Activated naive CD4-positive, alpha-beta T cell treated with anti-CD3 and anti-CD28 coated beads for 36 hours (primary cell): Measurements from ENCODE around the gene THEMIS. TPM values are rescaled to one million over a fixed set of nuclear protein-coding genes. Genes with fewer than 3 reads are reported as not detected.
A peak's percentile ranks its signal among the peaks of the same experiment; 100 is the strongest.

ENCODE experiments used
- CTCF ChIA-PET: fragments of 350-600 bp; sonication (Branson Sonifier 250); formaldehyde crosslinking; loops from one replicate; lab custom pipeline; 2021; ENCODE audit warnings: antibody characterized with exemption; lab: Charles Lee
- DNase-seq: peaks from one replicate; pipeline ENCODE4 v3.0.0-alpha.2; 2020
- H3K27ac Mint-ChIP-seq: one replicate; pipeline ENCODE4 v1.8.0; 2021; ENCODE audit warnings: mild to moderate bottlenecking, mixed read lengths
- H3K27me3 Mint-ChIP-seq: one replicate; pipeline ENCODE4 v1.8.0; 2021; ENCODE audit warnings: low read depth, mixed read lengths
- H3K36me3 Mint-ChIP-seq: one replicate; pipeline ENCODE4 v1.8.0; 2021; ENCODE audit warnings: low read depth, mixed read lengths
- H3K4me1 Mint-ChIP-seq: one replicate; pipeline ENCODE4 v1.8.0; 2021; ENCODE audit warnings: low read depth, mixed read lengths
- H3K4me3 Mint-ChIP-seq: one replicate; pipeline ENCODE4 v1.8.0; 2021; ENCODE audit warnings: mild to moderate bottlenecking, moderate library complexity, mixed read lengths
- H3K9me3 Mint-ChIP-seq: one replicate; pipeline ENCODE4 v1.8.0; 2021; ENCODE audit warnings: mixed read lengths
- intact Hi-C: fragments of 100-400 bp; cut with micrococcal nuclease; formaldehyde crosslinking; loops from one replicate; pipeline ENCODE4 v1.15.1; 2023
- total RNA-seq, 2 experiments: library from RNA; stranded (reverse); gene quantifications; one replicate each; pipeline ENCODE4 v1.2.3, GENCODE V29; 2021

The THEMIS gene, protein sequence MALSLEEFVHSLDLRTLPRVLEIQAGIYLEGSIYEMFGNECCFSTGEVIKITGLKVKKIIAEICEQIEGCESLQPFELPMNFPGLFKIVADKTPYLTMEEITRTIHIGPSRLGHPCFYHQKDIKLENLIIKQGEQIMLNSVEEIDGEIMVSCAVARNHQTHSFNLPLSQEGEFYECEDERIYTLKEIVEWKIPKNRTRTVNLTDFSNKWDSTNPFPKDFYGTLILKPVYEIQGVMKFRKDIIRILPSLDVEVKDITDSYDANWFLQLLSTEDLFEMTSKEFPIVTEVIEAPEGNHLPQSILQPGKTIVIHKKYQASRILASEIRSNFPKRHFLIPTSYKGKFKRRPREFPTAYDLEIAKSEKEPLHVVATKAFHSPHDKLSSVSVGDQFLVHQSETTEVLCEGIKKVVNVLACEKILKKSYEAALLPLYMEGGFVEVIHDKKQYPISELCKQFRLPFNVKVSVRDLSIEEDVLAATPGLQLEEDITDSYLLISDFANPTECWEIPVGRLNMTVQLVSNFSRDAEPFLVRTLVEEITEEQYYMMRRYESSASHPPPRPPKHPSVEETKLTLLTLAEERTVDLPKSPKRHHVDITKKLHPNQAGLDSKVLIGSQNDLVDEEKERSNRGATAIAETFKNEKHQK
- total RNA-seq, result 1 to 10 TPM; 7.0 to 7.4 TPM

DNA sequence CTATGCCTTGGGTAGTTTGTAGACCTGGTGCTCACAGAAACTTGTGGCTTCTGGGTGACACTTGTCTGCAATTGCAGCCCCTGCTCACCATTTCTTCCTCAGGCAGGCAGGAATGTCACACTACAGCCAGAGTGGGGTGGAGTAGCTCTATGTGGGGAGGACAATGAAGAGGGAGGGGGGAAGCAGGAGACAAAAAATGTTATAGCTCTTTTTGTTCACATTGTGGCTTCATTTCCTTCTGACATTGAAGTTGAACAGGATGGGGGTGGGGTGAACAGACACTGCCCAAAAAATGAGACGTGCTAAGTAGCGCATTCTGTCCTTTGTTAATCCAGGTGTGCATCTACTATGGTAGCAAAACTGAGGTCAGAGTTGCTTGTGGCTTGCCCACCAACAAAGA is at the start of gene THEMIS:
THEMIS (minus strand) TSS at position 124 of the 400 bp plus-strand sequence. CDS start 126 bp downstream, outside the sequence.
- DNase-seq, result peak; percentile 52
- no peaks in the 10 kb centered on the region for H3K27me3 Mint-ChIP-seq
- H3K36me3 Mint-ChIP-seq, result peaks cover 2% of the 10 kb centered on the region
- peak within 1 kb of the TSS; percentile 81 for H3K4me3 Mint-ChIP-seq
- H3K4me1 Mint-ChIP-seq, result peaks cover 57% of the 10 kb centered on the region
- intact Hi-C loops, result loop anchor here (1.0 to 10.0 kb wide), 5 partner anchors 23 to 1844 kb away; no protein-coding TSS in a partner anchor
- peaks cover 5% of the 10 kb centered on the region for H3K9me3 Mint-ChIP-seq
- CTCF ChIA-PET, result interaction anchor here (0.9 to 1.7 kb wide), 5 partner anchors 11 to 67 kb away, joined by 3 to 6 read pairs (median 4); no protein-coding TSS in a partner anchor
- H3K27ac Mint-ChIP-seq, result peak within 1 kb of the TSS; percentile 94

DNA sequence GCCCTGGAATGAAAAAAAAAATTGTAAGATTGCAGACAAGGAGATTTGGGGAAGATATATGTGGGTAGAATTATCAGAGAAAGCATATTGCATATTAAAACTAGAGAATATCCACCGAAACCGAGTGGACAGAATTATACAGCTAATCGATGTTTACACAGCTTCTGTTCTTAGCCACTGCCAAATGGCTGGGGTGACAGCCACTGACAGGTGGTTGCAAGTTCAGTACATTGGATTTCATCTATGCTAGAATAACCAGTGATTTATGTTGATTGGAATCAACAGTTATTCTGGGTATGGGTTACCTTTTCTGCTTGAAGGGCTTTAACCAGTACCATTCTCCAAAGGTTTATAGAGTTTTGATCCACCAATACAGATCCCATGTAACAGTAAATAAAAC is 48.4 kb upstream of the THEMIS start:
- H3K27ac Mint-ChIP-seq, result no peak overlapping the region
- peaks cover 60% of the 10 kb centered on the region for H3K4me1 Mint-ChIP-seq
- H3K27me3 Mint-ChIP-seq, result no peaks in the 10 kb centered on the region
- H3K4me3 Mint-ChIP-seq, result no peak overlapping the region
- peaks cover 4% of the 10 kb centered on the region for H3K36me3 Mint-ChIP-seq
- CTCF ChIA-PET, result interaction anchor here (0.7 to 3.0 kb wide), 4 partner anchors 9 to 23 kb away, joined by 3 to 12 read pairs (median 3); no protein-coding TSS in a partner anchor
- DNase-seq, result no peak
- peaks cover 12% of the 10 kb centered on the region for H3K9me3 Mint-ChIP-seq
- intact Hi-C loops, result no loop called here

DNA sequence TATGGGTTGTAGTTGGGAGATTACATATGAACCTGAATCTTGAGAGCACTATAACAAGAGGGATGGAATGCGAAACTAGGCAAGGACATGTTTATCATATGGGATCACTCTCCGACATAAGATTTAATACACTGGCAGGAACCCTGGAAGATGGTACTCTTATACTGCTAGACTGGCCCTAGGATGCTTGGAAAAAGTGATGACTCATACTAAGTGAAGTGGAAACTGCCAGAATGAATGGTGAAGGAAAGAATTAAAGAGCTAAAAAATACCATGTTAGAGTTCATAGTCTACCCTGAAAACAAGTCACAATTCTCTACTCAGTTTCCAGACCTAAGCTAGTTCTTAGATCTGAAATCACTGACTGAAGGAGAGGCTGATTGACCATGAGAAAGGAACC is 45.5 kb upstream of the THEMIS start:
- no peaks in the 10 kb centered on the region for H3K27me3 Mint-ChIP-seq
- peaks cover 4% of the 10 kb centered on the region for H3K36me3 Mint-ChIP-seq
- H3K4me3 Mint-ChIP-seq, result no peak overlapping the region
- DNase-seq, result no peak
- CTCF ChIA-PET, result interaction anchor here (0.7 kb wide), 1 partner anchor 92 kb away, joined by 3 read pairs; no protein-coding TSS in a partner anchor
- H3K27ac Mint-ChIP-seq, result peak overlapping the region; percentile 7
- intact Hi-C loops, result no loop called here
- peaks cover 12% of the 10 kb centered on the region for H3K9me3 Mint-ChIP-seq
- peaks cover 52% of the 10 kb centered on the region for H3K4me1 Mint-ChIP-seq

DNA sequence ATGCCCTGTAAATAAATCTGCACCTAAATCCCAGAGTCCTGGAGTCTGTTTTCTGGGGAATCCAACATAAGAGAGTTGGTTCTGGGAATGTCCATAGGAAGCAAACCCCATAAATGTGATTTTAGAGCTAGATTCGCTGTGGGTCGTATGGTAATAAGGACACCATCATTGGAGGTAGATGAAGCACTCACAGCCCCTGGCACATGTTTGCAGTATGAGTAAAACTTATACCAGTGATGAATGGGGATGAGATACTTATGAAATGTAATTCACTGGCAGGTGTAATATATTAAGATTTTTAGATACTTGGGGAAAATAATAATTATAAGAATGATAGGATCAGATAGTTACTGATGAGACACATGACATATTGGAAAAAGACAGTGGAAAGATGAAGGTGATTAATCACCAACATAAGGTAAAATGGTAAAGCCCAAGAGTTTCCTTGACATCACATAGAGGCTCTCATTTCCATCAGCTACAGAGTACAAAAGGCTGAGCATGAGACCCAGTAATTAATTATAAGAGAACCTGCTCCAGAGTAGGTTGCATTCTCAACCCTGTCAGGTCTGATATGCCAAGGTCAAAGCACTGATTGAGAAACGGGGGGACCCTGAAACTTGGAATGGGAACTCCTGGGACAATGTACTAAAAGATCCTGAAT is 44.7 kb upstream of the THEMIS start:
- peaks cover 4% of the 10 kb centered on the region for H3K36me3 Mint-ChIP-seq
- no peak overlapping the region for H3K4me3 Mint-ChIP-seq
- intact Hi-C loops, result no loop called here
- peaks cover 12% of the 10 kb centered on the region for H3K9me3 Mint-ChIP-seq
- no peak overlapping the region for H3K27ac Mint-ChIP-seq
- no peaks in the 10 kb centered on the region for H3K27me3 Mint-ChIP-seq
- H3K4me1 Mint-ChIP-seq, result peaks cover 47% of the 10 kb centered on the region
- DNase-seq, result no peak
- CTCF ChIA-PET, result no interaction called here

DNA sequence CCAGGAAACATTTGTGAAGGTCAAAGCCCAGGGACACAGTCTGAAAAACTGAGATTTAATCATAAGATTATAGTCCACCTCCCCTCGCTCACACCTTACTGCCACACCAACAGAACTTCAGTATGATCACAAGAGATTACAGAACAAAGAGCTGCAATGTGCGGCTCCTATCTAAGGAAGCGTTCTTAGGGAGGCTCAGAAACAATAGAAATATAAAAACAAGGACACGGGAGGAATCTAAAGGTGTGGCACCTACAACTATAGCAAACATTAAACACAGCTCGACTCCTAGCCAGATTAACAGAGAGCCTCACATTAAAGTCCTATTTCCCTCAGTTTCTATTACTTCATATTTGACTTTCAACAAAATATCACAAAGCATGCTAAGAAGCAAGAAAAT is 40.4 kb upstream of the THEMIS start:
- no peaks in the 10 kb centered on the region for H3K27me3 Mint-ChIP-seq
- peaks cover 4% of the 10 kb centered on the region for H3K9me3 Mint-ChIP-seq
- H3K4me1 Mint-ChIP-seq, result peaks cover 58% of the 10 kb centered on the region
- no peak overlapping the region for H3K27ac Mint-ChIP-seq
- intact Hi-C loops, result no loop called here
- H3K4me3 Mint-ChIP-seq, result no peak overlapping the region
- peaks cover under 1% of the 10 kb centered on the region for H3K36me3 Mint-ChIP-seq
- CTCF ChIA-PET, result interaction anchor here (0.7 to 1.0 kb wide), 2 partner anchors 17 to 24 kb away, joined by 3 read pairs; no protein-coding TSS in a partner anchor
- DNase-seq, result no peak

DNA sequence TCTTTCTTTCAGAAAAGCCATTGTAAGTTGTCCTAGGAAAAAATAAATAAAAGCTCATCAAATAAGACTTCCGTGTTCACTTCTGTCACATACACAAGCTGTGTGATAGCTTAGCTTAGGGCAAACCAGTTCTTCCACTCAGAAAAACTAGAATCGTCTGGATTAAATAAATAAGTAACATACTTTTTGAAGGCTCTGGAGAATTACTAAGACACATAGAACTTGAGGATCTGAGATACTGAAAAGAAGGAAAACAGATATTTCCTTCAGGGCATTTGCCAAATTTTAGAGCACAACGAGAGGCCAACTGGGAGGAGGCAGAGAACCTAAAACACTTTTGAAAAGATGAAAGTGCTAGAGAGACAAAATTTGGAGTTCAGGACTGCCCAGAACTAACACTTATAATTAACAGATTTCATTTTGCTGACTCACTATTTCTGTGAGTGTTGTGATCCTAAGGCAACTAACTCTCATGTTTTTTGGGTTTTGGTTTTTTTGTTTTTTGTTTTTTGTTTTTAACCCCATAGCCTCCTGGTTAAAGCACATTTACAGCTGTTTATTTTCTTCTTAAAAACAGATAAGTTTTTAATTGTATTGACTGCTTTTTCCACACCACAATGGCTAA is 38.7 kb upstream of the THEMIS start:
- Mint-ChIP-seq H3K4me1 (peaks cover 51% of the 10 kb centered on the region), H3K4me3 (no peak overlapping the region), H3K9me3 (no peaks in the 10 kb centered on the region), H3K27me3 (no peaks in the 10 kb centered on the region), H3K36me3 (no peaks in the 10 kb centered on the region), H3K27ac (no peak overlapping the region)
- CTCF ChIA-PET, result interaction anchor here (1.0 to 1.3 kb wide), 3 partner anchors 8 to 11 kb away, joined by 3 read pairs; no protein-coding TSS in a partner anchor
- no peak for DNase-seq
- intact Hi-C loops, result loop anchor here (1.0 to 10.0 kb wide), 3 partner anchors 12 to 1555 kb away; no protein-coding TSS in a partner anchor

DNA sequence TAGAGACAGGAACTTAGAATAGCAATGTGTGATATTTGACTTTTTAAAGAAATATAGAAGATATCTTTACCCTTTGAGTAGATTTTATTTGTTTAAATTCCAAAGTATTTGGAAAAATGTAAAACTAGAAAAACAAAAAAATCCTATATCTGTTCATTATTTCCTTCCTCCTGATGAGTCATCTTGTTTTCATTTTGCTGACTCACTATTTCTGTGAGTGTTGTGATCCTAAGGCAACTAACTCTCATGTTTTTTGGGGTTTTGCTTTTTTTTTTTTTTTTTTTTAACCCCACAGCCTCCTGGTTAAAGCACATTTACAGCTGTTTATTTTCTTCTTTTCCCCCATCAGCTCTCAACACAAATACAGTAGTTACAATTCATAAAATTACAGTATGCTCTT is 37.8 kb upstream of the THEMIS start:
- peaks cover 1% of the 10 kb centered on the region for H3K36me3 Mint-ChIP-seq
- CTCF ChIA-PET, result interaction anchor here (0.5 to 2.0 kb wide), 5 partner anchors 9 to 83 kb away, joined by 3 to 6 read pairs (median 3); no protein-coding TSS in a partner anchor
- H3K9me3 Mint-ChIP-seq, result no peaks in the 10 kb centered on the region
- H3K27me3 Mint-ChIP-seq, result no peaks in the 10 kb centered on the region
- no peak overlapping the region for H3K4me3 Mint-ChIP-seq
- intact Hi-C loops, result loop anchor here (1.0 to 10.0 kb wide), 3 partner anchors 13 to 1556 kb away; no protein-coding TSS in a partner anchor
- peaks cover 60% of the 10 kb centered on the region for H3K4me1 Mint-ChIP-seq
- no peak overlapping the region for H3K27ac Mint-ChIP-seq
- DNase-seq, result no peak

DNA sequence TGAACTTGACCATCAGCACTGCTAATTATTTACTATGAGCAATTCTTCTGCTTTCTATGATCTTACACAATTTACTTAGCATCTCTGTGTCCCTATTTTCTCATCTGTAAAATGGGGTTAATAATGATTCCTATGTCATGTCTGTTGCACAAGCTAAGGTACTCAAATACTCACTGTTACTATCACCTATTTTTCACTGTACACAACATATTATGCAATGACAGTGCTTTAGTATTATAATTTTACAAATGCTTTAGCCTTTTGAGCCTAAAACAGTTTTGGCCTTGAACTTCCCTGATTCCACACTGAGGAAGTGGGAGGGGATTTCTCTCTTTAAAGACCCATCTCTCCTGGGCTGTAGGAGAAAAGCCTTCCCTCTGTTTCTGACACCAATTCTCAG is 36.9 kb upstream of the THEMIS start:
- intact Hi-C loops, result loop anchor here (10.0 kb wide), 1 partner anchor 1557 kb away; no protein-coding TSS in a partner anchor
- no peaks in the 10 kb centered on the region for H3K27me3 Mint-ChIP-seq
- peaks cover 64% of the 10 kb centered on the region for H3K4me1 Mint-ChIP-seq
- DNase-seq, result no peak
- H3K9me3 Mint-ChIP-seq, result peaks cover 6% of the 10 kb centered on the region
- no peak overlapping the region for H3K4me3 Mint-ChIP-seq
- H3K27ac Mint-ChIP-seq, result no peak overlapping the region
- H3K36me3 Mint-ChIP-seq, result peaks cover 7% of the 10 kb centered on the region
- CTCF ChIA-PET, result interaction anchor here (1.3 to 2.0 kb wide), 2 partner anchors 19 to 82 kb away, joined by 3 to 6 read pairs; no protein-coding TSS in a partner anchor

DNA sequence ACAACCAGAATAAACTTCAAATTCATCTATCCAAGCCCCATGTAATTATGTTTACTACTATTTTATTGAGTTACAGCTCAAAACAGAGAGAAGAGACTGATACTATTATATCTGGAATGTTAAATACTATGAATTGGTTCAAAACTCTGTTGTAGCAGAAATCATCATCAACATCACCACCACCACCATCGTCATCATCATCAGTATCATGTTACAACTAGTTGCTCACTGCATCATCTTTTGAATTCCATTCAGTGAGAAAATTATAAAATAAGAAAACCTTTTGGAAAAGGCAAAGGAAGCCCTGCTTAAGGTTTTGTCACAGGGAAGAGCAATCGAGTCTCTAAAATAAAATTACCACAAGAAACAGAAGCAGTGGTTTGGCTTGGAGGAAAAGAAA is 36.2 kb upstream of the THEMIS start:
- no peak overlapping the region for H3K4me3 Mint-ChIP-seq
- H3K4me1 Mint-ChIP-seq, result peaks cover 61% of the 10 kb centered on the region
- H3K9me3 Mint-ChIP-seq, result peaks cover 11% of the 10 kb centered on the region
- peaks cover 12% of the 10 kb centered on the region for H3K36me3 Mint-ChIP-seq
- no peak overlapping the region for H3K27ac Mint-ChIP-seq
- CTCF ChIA-PET, result interaction anchor here (1.3 to 2.0 kb wide), 2 partner anchors 18 to 82 kb away, joined by 3 to 6 read pairs; no protein-coding TSS in a partner anchor
- DNase-seq, result no peak
- intact Hi-C loops, result loop anchor here (10.0 kb wide), 1 partner anchor 1558 kb away; no protein-coding TSS in a partner anchor
- H3K27me3 Mint-ChIP-seq, result no peaks in the 10 kb centered on the region

DNA sequence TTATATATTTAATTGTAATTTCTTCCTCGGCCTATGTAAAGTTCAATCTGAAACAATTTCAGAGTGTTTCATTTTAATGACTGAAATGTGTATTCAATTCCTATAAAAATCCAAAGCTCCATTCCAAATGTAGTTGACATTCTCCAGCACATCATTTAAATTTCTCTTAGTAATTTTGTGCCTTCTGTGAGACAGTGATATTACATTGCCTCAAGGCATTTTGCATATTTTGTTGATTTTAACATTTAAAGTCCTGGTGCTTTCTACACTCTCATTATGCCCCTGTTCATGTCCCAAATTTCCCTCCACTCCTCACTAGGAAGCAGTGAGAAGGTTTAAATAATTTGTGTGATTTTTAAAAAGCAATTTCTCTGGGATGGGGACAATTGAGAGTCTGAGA is 34.1 kb upstream of the THEMIS start:
- peak overlapping the region; percentile 93 for H3K27ac Mint-ChIP-seq
- CTCF ChIA-PET, result interaction anchor here (0.7 to 2.2 kb wide), 4 partner anchors 34 to 80 kb away, joined by 3 to 9 read pairs (median 3); partner anchors contain the start of gene THEMIS
- no peaks in the 10 kb centered on the region for H3K27me3 Mint-ChIP-seq
- peaks cover 17% of the 10 kb centered on the region for H3K9me3 Mint-ChIP-seq
- DNase-seq, result no peak
- H3K36me3 Mint-ChIP-seq, result peaks cover 14% of the 10 kb centered on the region
- H3K4me1 Mint-ChIP-seq, result peaks cover 58% of the 10 kb centered on the region
- H3K4me3 Mint-ChIP-seq, result peak overlapping the region; percentile 69
- intact Hi-C loops, result loop anchor here (1.0 to 10.0 kb wide), 9 partner anchors 11 to 1560 kb away; partner anchors contain the start of gene THEMIS
